ENCODE results near the gene CDH23. TPM values are rescaled to one million over a fixed set of nuclear protein-coding genes. Genes with fewer than 3 reads are reported as not detected.

Gene CDH23
- total RNA-seq, 1 experiment from 2014 or later = 2.9 TPM

GRCh38 chr10:71347587-71348395 lies 48.9 kb upstream of the CDH23 start:
- H3K27ac Mint-ChIP-seq = no peak overlapping the region
- H3K4me3 Mint-ChIP-seq = no peak overlapping the region
- peaks cover 63% of the 10 kb centered on the region for H3K4me1 Mint-ChIP-seq
- TF ChIP-seq ZNF423 (CRISPR knock-in tag; IDR thresholded peaks at IDR 0.05) = peak; percentile 51
- TF ChIP-seq, protein P1, sequence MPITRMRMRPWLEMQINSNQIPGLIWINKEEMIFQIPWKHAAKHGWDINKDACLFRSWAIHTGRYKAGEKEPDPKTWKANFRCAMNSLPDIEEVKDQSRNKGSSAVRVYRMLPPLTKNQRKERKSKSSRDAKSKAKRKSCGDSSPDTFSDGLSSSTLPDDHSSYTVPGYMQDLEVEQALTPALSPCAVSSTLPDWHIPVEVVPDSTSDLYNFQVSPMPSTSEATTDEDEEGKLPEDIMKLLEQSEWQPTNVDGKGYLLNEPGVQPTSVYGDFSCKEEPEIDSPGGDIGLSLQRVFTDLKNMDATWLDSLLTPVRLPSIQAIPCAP (CRISPR knock-in tag; IDR thresholded peaks at IDR 0.05) = no peak
- H3K27me3 Mint-ChIP-seq (ENCODE audit: low read depth) = no peaks in the 10 kb centered on the region; the same call in 1 of the 2 replicates
- no peaks in the 10 kb centered on the region for H3K36me3 Mint-ChIP-seq
- DNase-seq (ENCODE audit: low spot score) (no peak), ATAC-seq (no peak)
- no peaks in the 10 kb centered on the region for H3K9me3 Mint-ChIP-seq
- ChIA-PET CTCF (interaction anchor here (1.6 to 2.1 kb wide), 2 partner anchors 28 to 36 kb away, joined by 4 to 10 read pairs; partner anchors contain the start of gene SLC29A3), POLR2A (no interaction called here)

GRCh38 chr10:71348850-71349249 lies 47.9 kb upstream of the CDH23 start:
- Mint-ChIP-seq H3K9me3 (no peaks in the 10 kb centered on the region), H3K27ac (0 out of 2 replicates have a peak overlapping the region, but pooled peaks have one; percentile 67), H3K36me3 (no peaks in the 10 kb centered on the region), H3K4me1 (peaks cover 52% of the 10 kb centered on the region), H3K27me3 (ENCODE audit: low read depth) (no peaks in the 10 kb centered on the region; the same call in 1 of the 2 replicates), H3K4me3 (no peak overlapping the region)
- ChIA-PET CTCF (interaction anchor here (1.0 to 2.1 kb wide), 4 partner anchors 8 to 348 kb away, joined by 4 to 10 read pairs (median 4); partner anchors contain the start of gene SLC29A3), POLR2A (no interaction called here)
- DNase-seq (ENCODE audit: low spot score) = no peak
- TF ChIP-seq PRRX2 (CRISPR knock-in tag; IDR thresholded peaks at IDR 0.05) (no peak), NFYB (CRISPR knock-in tag; conservative IDR thresholded peaks at IDR 0.05; ENCODE audit: low read depth) (no peak), RORB (CRISPR knock-in tag; IDR thresholded peaks at IDR 0.05) (no peak)
- ATAC-seq = no peak

DNA sequence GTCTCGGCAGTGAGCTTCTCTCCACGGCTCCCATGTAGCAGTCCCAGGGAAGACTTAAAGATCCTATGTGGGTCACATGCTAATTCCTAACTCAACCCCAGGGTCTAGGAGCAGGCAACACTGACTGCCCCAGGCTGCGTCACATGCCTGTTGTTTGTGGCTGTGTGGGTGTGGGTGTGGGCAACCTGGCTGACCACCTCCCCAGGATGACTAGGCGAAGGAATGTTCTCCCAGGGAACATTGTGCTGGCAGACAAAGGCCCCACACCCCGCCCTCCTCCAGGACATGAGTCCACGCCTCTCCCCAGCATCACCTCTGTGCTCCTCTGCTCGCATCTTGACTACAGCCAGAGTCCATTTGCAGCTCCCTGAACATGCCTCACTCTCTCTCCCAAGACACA lies 47.3 kb upstream of the CDH23 start:
- no peak for ATAC-seq
- Mint-ChIP-seq H3K27me3 (ENCODE audit: low read depth) (no peaks in the 10 kb centered on the region; the same call in 1 of the 2 replicates), H3K4me1 (peaks cover 47% of the 10 kb centered on the region), H3K27ac (no peak overlapping the region), H3K4me3 (no peak overlapping the region), H3K9me3 (no peaks in the 10 kb centered on the region), H3K36me3 (no peaks in the 10 kb centered on the region)
- TF ChIP-seq, protein P2, sequence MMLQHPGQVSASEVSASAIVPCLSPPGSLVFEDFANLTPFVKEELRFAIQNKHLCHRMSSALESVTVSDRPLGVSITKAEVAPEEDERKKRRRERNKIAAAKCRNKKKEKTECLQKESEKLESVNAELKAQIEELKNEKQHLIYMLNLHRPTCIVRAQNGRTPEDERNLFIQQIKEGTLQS (CRISPR knock-in tag; conservative IDR thresholded peaks at IDR 0.05) = no peak
- no peak for TF ChIP-seq TCF7 (CRISPR knock-in tag; IDR thresholded peaks at IDR 0.05; ENCODE audit: low read depth)
- no peak for TF ChIP-seq MLX (CRISPR knock-in tag; IDR thresholded peaks at IDR 0.05)
- TF ChIP-seq ZNF416 (CRISPR knock-in tag; IDR thresholded peaks at IDR 0.05) = no peak
- no peak for TF ChIP-seq ERG (CRISPR knock-in tag; IDR thresholded peaks at IDR 0.05)
- TF ChIP-seq NFE2L1 (CRISPR knock-in tag; IDR thresholded peaks at IDR 0.05) = no peak
- TF ChIP-seq PREB (CRISPR knock-in tag; IDR thresholded peaks at IDR 0.05; ENCODE audit: borderline replicate concordance) = no peak
- no peak for TF ChIP-seq ARID4B (CRISPR knock-in tag; IDR thresholded peaks at IDR 0.05; ENCODE audit: borderline replicate concordance)
- no peak for TF ChIP-seq RELA (CRISPR knock-in tag; IDR thresholded peaks at IDR 0.05; ENCODE audit: borderline replicate concordance)
- ChIA-PET CTCF (interaction anchor here (1.0 to 1.6 kb wide), 3 partner anchors 9 to 348 kb away, joined by 4 read pairs; no protein-coding TSS in a partner anchor), POLR2A (no interaction called here)
- no peak for DNase-seq (ENCODE audit: low spot score)

Data from WTC11 (cell line).